Natural killer cell (primary cell): Measurements from ENCODE around the gene PXN. TPM values are rescaled to one million over a fixed set of nuclear protein-coding genes. Genes with fewer than 3 reads are reported as not detected.
A peak's percentile ranks its signal among the peaks of the same experiment; 100 is the strongest.

Source experiments
- ATAC-seq, 3 donors: fragments of 150-1000 bp in 2 of 3; fragments of 200-7000 bp in 1 of 3; cut with Tn5 transposase; 1 replicate in 1 of 3; 2 replicates in 2 of 3; pipeline ENCODE4 v1.10.0; 2021; ENCODE audit warnings: mild to moderate bottlenecking in 2 of 3, moderate library complexity in 2 of 3
- DNase-seq, 2 donors: peaks; one replicate each; pipeline versions ENCODE4 v3.0.0 to v3.0.0-alpha.2; 2013 to 2021; ENCODE audit warnings: mixed read lengths in 1 of 2
- H3K27ac ChIP-seq: one replicate; pipeline ENCODE4 v1.5.1; 2013; ENCODE audit warnings: mild to moderate bottlenecking, low read length
- H3K27me3 ChIP-seq: one replicate; pipeline ENCODE4 v1.6.1; 2013; ENCODE audit warnings: low read length; ENCODE audit not compliant: control insufficient read depth, insufficient read depth
- H3K36me3 ChIP-seq: one replicate; pipeline ENCODE4 v1.6.1; 2013; ENCODE audit warnings: low read length; ENCODE audit not compliant: control insufficient read depth, insufficient read depth
- H3K4me1 ChIP-seq: one replicate; pipeline ENCODE4 v1.6.1; 2013; ENCODE audit warnings: low read length; ENCODE audit not compliant: control insufficient read depth, insufficient read depth
- H3K4me3 ChIP-seq: one replicate; pipeline ENCODE4 v1.5.1; 2013; ENCODE audit warnings: low read length
- H3K9me3 ChIP-seq: one replicate; pipeline ENCODE4 v1.6.1; 2013; ENCODE audit warnings: low read length; ENCODE audit not compliant: control insufficient read depth, insufficient read depth
- H3K27ac Mint-ChIP-seq, 2 donors: one replicate each; pipeline ENCODE4 v1.8.0; 2022; ENCODE audit warnings: mild to moderate bottlenecking in 2 of 2, mixed read lengths in 2 of 2, moderate library complexity in 1 of 2
- H3K27me3 Mint-ChIP-seq, 2 donors: one replicate each; pipeline ENCODE4 v1.8.0; 2022; ENCODE audit warnings: low read depth in 2 of 2, mixed read lengths in 2 of 2
- H3K36me3 Mint-ChIP-seq: one replicate; pipeline ENCODE4 v1.8.0; 2022; ENCODE audit warnings: mixed read lengths
- H3K4me1 Mint-ChIP-seq, 2 donors: one replicate each; pipeline ENCODE4 v1.8.0; 2022; ENCODE audit warnings: mixed read lengths in 2 of 2
- H3K4me3 Mint-ChIP-seq: one replicate; pipeline ENCODE4 v1.8.0; 2022; ENCODE audit warnings: mild to moderate bottlenecking, moderate library complexity, mixed read lengths
- H3K9me3 Mint-ChIP-seq, 2 donors: one replicate each; pipeline ENCODE4 v1.8.0; 2022; ENCODE audit warnings: mixed read lengths in 2 of 2
- WGBS: methylation state at CpG from one replicate; pipeline ENCODE4 v1.1.7; 2013; ENCODE audit warnings: missing lambda C conversion rate; ENCODE audit not compliant: insufficient coverage; 5-methylcytosine and 5-hydroxymethylcytosine counted together
- intact Hi-C: fragments of 100-400 bp; cut with micrococcal nuclease; formaldehyde crosslinking; loops from one replicate; pipeline ENCODE4 v1.14.2; 2022
- total RNA-seq, 4 donors: library from RNA; stranded (reverse); fragments of 120-200 nt in 1 of 4; gene quantifications; one replicate each; pipeline versions ENCODE4 v1.2.3 to v1.2.4, GENCODE V29; 2013 to 2022
- TF ChIP-seq, protein P1 (sequence below): fragments of 200-600 bp; IDR thresholded peaks from one replicate; pipeline ENCODE4 v1.8.0; 2022; ENCODE audit warnings: antibody characterized with exemption

Gene PXN
- total RNA-seq, 3 donors from 2014 or later (not counting 1 experiment from before 2014, with no cell fraction given) = 436 to 504 (median 478) TPM

GRCh38 chr12:120266180-120266870 lies 795 bp upstream of the PXN start:
- H3K27me3 Mint-ChIP-seq = no peaks in the 10 kb centered on the region
- peak overlapping the region; percentile 80 for H3K4me3 Mint-ChIP-seq
- DNase-seq = no peak
- Histone ChIP-seq H3K9me3 (no peaks in the 10 kb centered on the region), H3K4me1 (peaks cover 42% of the 10 kb centered on the region), H3K27ac (no peak overlapping the region), H3K27me3 (no peaks in the 10 kb centered on the region), H3K4me3 (no peak overlapping the region), H3K36me3 (no peaks in the 10 kb centered on the region)
- peaks cover 41 to 42% of the 10 kb centered on the region in 2 donors for H3K4me1 Mint-ChIP-seq
- H3K27ac Mint-ChIP-seq = peak overlapping the region; percentile 93 to 94
- no peaks in the 10 kb centered on the region for H3K9me3 Mint-ChIP-seq
- peaks cover 8% of the 10 kb centered on the region for H3K36me3 Mint-ChIP-seq
- intact Hi-C loops = no loop called here
- 37% methylated on average over 7 of the region's 8 CpGs for WGBS
- TF ChIP-seq, protein P1, sequence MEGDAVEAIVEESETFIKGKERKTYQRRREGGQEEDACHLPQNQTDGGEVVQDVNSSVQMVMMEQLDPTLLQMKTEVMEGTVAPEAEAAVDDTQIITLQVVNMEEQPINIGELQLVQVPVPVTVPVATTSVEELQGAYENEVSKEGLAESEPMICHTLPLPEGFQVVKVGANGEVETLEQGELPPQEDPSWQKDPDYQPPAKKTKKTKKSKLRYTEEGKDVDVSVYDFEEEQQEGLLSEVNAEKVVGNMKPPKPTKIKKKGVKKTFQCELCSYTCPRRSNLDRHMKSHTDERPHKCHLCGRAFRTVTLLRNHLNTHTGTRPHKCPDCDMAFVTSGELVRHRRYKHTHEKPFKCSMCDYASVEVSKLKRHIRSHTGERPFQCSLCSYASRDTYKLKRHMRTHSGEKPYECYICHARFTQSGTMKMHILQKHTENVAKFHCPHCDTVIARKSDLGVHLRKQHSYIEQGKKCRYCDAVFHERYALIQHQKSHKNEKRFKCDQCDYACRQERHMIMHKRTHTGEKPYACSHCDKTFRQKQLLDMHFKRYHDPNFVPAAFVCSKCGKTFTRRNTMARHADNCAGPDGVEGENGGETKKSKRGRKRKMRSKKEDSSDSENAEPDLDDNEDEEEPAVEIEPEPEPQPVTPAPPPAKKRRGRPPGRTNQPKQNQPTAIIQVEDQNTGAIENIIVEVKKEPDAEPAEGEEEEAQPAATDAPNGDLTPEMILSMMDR = no peak
- no peak for ATAC-seq

GRCh38 chr12:120264904-120265472 lies 542 bp downstream of the PXN start:
- WGBS = 2% methylated on average over 29 of the region's 29 CpGs
- no peaks in the 10 kb centered on the region for H3K27me3 ChIP-seq
- Mint-ChIP-seq H3K4me3 (peak overlapping the region; percentile 94), H3K9me3 (no peaks in the 10 kb centered on the region), H3K27me3 (no peaks in the 10 kb centered on the region), H3K4me1 (peaks cover 54 to 56% of the 10 kb centered on the region in 2 donors), H3K27ac (peak overlapping the region; percentile 93 to 94), H3K36me3 (peaks cover 8% of the 10 kb centered on the region)
- H3K36me3 ChIP-seq = no peaks in the 10 kb centered on the region
- peak in 1 of 2 donors; percentile 38 for DNase-seq
- H3K4me1 ChIP-seq = peaks cover 56% of the 10 kb centered on the region
- H3K27ac ChIP-seq = peak overlapping the region; percentile 75
- H3K9me3 ChIP-seq = no peaks in the 10 kb centered on the region
- peak overlapping the region; percentile 80 for H3K4me3 ChIP-seq
- intact Hi-C loops = loop anchor here (1.0 kb wide), 1 partner anchor 37 kb away; no protein-coding TSS in a partner anchor
- ATAC-seq = no peak
- TF ChIP-seq, protein P1 = no peak

DNA sequence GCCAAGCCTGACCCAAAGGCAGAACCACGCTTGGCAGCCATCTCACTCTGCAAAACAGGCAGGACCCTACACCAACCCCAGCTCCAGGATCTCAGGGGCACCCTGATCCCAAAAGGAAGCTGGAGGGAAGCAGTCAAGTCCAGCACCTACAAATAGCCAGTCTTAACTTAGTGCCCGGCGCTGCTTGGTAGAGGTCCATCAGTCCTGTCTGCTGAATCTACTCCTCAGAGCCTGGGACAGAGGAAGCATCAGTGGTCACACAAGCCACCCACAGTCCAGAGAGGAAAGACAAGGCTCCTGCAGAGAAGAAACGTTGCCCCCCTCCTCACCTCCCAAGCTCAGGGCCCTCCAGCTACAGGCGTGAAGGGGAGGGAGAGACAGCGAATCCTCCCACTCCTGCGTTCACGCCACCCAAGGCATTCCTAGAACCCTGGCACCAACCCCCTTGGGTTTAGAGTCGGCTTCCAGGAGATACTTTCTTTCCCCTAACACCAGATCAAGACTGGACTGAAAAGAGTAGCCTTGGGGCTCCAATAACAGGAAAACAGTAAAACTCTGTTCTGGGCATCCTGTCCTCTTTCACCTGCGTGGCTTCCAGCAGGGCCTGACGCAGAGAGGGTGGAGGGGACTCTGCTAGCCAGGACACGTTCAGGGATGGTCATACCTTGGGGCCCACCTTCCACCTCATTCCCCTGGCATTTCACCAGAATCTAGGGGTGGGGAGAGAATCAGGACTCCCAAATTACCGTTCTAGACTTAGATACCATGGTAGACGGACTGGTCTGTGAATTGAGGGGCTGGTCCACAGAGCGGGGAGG lies 1.2 kb downstream of the PXN start:
- intact Hi-C loops = no loop called here
- Histone ChIP-seq H3K27me3 (no peaks in the 10 kb centered on the region), H3K4me1 (peaks cover 63% of the 10 kb centered on the region), H3K4me3 (peak overlapping the region; percentile 80), H3K36me3 (peaks cover 2% of the 10 kb centered on the region), H3K9me3 (no peaks in the 10 kb centered on the region), H3K27ac (peak overlapping the region; percentile 75)
- ATAC-seq = no peak
- H3K4me1 Mint-ChIP-seq = peaks cover 61 to 63% of the 10 kb centered on the region in 2 donors
- DNase-seq = no peak
- H3K36me3 Mint-ChIP-seq = peaks cover 8% of the 10 kb centered on the region
- TF ChIP-seq, protein P1 = no peak
- WGBS = 38% methylated on average over 15 of the region's 15 CpGs
- peak overlapping the region; percentile 94 for H3K4me3 Mint-ChIP-seq
- H3K27ac Mint-ChIP-seq = peak overlapping the region; percentile 93 to 94
- no peaks in the 10 kb centered on the region for H3K9me3 Mint-ChIP-seq
- no peaks in the 10 kb centered on the region for H3K27me3 Mint-ChIP-seq
